HG03432 (cell line): ENCODE data around the gene COA8.

Experiments used
- ATAC-seq: cut with Tn5 transposase; IDR thresholded peaks from one replicate; pipeline ENCODE4 v1.9.1; 2021; ENCODE audit warnings: mild to moderate bottlenecking, moderate library complexity; ENCODE audit not compliant: unreplicated experiment

COA8 gene

GRCh38 chr14:103562429-103563225 lies at the start of gene COA8, which contains the start of gene BAG5:
COA8 (plus strand) TSS chr14:103562960; CDS start chr14:103563002, 42 bp downstream.
BAG5 (minus strand) TSS chr14:103562657; CDS start chr14:103561164, 1,493 bp downstream.
- ATAC-seq: peak; percentile 86

GRCh38 chr14:103514596-103515421 lies 48.0 kb upstream of the COA8 start:
- ATAC-seq: no peak

GRCh38 chr14:103516426-103517173 lies 46.2 kb upstream of the COA8 start:
- ATAC-seq: no peak

DNA sequence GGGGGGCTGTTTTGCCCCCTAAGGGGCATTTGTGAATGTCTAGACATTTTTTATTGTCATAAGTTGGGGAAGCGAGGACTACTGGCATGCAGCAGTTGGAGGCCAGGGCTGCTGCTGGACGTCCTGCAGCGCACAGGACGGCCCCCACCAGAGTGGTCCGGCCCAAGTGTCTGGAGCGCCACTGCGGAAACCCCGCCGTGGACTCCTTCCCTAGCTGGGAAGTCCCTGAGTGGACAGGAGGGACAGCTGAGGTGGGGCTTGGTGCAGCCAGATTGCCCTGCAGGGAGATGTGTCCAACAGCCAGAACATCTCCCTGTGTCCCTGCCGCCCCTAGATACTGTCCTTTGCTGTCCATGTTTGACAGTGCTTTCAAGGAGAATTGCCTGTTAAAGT lies 45.6 kb upstream of the COA8 start:
- no peak for ATAC-seq

GRCh38 chr14:103517721-103518421 lies 44.9 kb upstream of the COA8 start:
- ATAC-seq: no peak

DNA sequence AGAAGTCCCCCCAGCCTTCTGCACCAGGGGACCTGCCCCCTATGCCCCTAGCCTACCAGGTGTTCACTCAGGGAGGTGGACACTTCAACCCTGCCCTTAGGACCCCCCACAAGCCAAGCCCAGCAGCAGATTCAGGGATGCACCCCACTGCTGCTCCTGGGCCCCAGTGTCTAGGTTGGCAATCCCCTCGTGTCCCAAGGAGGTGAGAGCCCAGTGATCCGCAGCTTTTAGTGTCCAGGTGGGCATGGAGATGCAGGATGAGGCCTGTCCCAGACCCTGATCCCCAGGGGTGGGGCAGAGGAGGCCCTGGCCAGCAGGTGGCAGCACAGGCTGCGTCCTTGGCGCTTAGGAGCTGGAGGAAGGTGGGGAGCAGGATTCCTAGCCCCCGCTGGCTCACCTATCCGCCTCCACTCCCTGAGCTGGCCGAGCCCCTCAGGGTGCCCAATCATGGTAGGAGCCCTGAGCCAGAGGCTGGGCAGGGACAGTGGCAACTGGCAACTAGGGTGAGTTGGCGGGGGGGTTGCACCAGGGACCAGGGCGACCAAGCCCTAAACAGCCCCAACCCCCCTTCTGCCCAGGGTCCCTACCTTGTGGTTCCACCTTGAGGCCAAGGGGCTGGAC lies 44.2 kb upstream of the COA8 start:
- ATAC-seq: peak; percentile 37

DNA sequence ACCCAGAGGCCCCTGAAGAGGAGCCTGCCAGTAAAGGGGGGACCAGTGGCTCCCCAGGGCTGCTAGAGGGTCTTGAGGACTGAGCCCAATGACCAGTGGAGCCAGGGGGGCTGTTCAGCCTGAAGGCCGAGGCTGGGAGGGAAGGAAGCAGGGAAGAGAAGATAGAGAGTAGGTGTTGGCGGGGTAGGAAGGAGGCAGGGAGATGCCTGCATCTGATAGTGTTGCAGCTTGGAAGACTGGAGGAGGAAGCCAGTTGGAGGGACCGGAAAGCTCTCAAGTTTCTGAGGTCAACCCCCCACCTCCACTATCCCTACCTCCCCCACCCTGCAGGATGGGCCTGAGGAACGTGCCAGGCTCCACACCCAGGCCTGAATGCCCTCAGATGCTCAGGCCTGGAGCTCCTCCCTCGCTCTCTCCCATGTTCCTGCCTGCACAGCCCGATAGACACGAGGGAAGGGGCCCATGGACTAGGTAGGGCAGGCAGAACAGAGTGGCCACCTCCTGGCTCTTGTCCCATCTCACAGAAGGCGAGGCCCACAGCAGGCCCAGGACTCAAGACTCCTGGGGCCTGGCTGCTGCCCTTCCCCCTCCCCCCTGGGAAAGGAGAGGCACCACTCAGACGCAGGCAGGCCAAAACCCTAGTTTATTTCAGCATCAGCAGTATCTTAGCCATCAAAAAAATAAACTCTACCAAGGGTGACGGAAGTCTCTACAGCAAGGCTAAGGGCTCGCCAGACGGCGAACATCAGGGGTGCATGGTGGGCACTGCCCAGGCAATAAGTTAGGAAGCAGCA lies 43.5 kb upstream of the COA8 start:
- ATAC-seq: no peak

GRCh38 chr14:103519837-103520212 lies 42.9 kb upstream of the COA8 start:
- no peak for ATAC-seq

- no peak for ATAC-seq
Observed at GRCh38 chr14:103520269-103520656, 42.5 kb upstream of the COA8 start.

DNA sequence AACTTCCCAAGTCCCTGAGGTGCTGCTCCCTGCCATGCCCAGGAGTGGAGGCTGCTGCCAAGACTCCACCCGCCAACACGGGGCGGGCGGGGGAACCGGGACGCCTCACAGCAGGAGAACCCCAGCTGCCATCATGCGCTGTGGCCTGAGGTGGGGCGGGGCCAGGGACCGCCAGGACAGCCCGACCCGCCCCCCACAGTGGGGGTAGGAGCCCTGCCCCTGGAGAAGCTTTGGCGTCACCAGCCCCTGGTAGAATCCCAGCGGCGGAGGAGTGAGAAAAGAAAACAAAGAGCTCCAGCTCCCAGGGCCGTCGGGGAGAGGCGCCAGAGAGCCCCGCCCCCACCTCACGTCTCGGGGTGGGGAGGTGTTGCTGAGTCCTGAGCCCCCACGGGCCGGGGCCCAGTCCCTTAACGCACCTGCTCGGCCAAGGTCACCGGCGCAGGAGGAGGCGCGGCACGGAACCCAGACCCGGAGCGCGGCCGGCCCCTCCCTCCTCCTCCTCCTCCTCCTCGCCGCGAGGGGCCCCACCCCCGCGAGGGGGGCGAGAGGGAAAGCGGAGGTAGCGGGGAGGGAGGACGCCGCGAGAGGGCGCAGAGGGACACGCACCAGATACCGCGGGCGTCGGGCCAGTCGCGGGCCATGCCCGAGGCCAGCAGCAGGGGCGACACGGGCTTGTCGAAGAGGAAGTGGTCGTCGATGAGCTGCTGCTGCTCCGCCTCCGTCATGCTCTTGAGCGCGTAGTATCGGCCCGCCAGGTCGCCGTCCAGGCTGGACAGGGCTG lies 41.9 kb upstream of the COA8 start:
- peak; percentile 49 for ATAC-seq

GRCh38 chr14:103521438-103521950 lies 41.3 kb upstream of the COA8 start:
- ATAC-seq: peak; percentile 6

DNA sequence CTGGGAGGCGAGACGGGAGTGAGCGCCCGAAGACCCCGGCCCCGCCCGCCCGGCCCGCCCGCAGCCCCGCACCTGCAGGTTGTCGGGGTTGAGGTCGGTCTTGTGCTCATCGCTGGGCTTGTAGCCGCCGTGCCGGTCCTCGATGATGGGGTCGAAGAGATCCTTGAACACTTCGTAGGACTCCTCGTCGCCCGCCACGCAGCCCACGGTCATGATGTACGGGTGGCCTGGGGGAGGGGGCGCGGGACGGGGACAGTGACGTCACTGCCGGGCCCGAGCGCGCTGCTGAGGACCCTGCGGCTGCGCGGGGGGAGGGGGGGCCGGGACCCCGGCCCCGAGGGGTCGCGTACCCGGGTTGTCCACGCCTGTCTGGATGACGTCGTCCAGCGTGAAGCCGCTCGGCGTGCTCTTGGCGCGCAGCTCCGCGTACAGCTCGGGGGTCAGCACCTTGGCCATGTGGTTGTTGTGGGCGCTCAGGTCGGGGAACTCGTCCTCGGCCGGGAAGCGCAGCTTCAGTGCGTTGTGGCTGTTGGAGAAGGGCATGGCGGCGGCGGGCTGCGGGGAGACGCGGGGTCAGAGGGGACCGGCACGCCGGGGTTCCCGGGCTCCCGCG lies 40.7 kb upstream of the COA8 start:
- no peak for ATAC-seq

GRCh38 chr14:103522649-103523574 lies 39.8 kb upstream of the COA8 start, which contains the start of gene CKB:
CKB (minus strand) TSS chr14:103522830; CDS start chr14:103522493, 337 bp downstream.
- ATAC-seq: no peak

DNA sequence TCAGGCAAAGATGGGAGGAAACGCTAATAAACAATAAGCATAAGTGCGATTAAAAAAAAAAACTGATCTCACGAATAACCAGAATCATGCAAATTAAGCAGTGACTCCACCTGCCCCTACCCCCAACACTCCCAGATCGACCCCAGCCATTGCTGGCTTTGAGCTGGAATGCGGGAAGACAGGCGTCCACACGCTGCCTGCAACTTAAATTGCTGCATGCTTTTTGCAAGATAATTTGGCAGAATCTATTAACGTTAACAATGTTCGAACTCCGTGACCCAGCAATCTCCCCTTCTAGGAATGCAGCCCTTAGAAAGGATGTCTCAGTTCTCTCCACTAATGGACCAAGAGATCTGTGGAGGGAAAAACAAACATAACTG lies 39.2 kb upstream of the COA8 start:
- ATAC-seq: no peak

GRCh38 chr14:103524002-103524935 lies 38.5 kb upstream of the COA8 start:
- no peak for ATAC-seq
